Sigmoid colon (tissue), 4 donors: ENCODE data around the gene KMT2D.

ENCODE experiments used
- EP300 ChIP-seq, 4 donors: sonication (generic); formaldehyde crosslinking; IDR thresholded peaks; one replicate each; pipeline ENCODE4 v1.6.1; 2017; ENCODE audit warnings: antibody characterized with exemption in 4 of 4
- POLR2A ChIP-seq, 2 donors: fragments of 450-650 bp; IDR thresholded peaks; one replicate each; pipeline ENCODE4 v1.6.1; 2016; ENCODE audit warnings: antibody characterized with exemption in 2 of 2, mild to moderate bottlenecking in 2 of 2, moderate library complexity in 2 of 2
- POLR2AphosphoS5 ChIP-seq, 4 donors: sonication (generic); formaldehyde crosslinking; IDR thresholded peaks; one replicate each; pipeline ENCODE4 v1.6.1; 2017; ENCODE audit warnings: antibody characterized with exemption in 4 of 4
- TF ChIP-seq, protein P1 (sequence below), 4 experiments: fragments of 450-650 bp in 3 of 4; fragments of 200-600 bp in 1 of 4; IDR thresholded peaks; one replicate each; pipeline ENCODE4 v1.5.1; 2016 to 2019; ENCODE audit warnings: antibody characterized with exemption in 4 of 4, mild to moderate bottlenecking in 3 of 4, moderate library complexity in 2 of 4

DNA sequence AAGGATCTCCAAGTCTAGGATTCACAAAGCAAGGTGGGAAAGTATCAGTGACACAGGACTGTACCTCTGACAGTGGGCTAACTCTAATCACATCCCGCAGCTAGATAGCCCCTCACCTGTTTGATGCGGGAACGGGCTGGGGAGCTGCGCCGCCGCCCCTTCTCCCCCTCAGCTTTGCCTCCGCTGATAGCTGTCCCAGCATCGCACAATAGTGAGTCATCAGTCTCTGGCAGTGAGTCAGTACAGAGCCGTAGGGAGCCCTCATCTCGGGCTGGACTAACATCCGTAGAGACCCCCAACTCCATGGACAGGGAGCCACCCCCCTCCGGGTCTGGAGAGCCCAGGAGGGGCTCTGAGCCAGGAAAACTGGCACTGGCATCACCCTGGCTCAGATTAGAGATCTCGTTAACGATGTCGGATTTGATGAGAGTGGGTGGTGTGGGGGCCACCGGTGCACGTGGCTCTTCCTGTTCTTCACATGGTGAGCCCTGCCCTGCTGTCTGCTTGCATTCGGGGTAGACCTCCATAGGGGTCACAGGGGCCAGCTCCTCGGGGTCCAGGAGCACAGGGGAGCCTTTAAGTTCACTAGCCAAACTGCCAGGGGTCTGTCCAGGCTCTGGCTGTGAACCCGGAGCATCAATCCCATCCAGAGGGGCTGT, 10.9 kb downstream of the KMT2D start:
- TF ChIP-seq, protein P1, sequence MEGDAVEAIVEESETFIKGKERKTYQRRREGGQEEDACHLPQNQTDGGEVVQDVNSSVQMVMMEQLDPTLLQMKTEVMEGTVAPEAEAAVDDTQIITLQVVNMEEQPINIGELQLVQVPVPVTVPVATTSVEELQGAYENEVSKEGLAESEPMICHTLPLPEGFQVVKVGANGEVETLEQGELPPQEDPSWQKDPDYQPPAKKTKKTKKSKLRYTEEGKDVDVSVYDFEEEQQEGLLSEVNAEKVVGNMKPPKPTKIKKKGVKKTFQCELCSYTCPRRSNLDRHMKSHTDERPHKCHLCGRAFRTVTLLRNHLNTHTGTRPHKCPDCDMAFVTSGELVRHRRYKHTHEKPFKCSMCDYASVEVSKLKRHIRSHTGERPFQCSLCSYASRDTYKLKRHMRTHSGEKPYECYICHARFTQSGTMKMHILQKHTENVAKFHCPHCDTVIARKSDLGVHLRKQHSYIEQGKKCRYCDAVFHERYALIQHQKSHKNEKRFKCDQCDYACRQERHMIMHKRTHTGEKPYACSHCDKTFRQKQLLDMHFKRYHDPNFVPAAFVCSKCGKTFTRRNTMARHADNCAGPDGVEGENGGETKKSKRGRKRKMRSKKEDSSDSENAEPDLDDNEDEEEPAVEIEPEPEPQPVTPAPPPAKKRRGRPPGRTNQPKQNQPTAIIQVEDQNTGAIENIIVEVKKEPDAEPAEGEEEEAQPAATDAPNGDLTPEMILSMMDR (IDR thresholded peaks at IDR 0.05): no peak
- TF ChIP-seq POLR2AphosphoS5 (IDR thresholded peaks at IDR 0.05): no peak
- TF ChIP-seq POLR2A (IDR thresholded peaks at IDR 0.05): no peak
- no peak for TF ChIP-seq EP300 (IDR thresholded peaks at IDR 0.05)
